Osteocyte (in vitro differentiated cells): ENCODE results near the gene TFDP1. TPM values are rescaled to one million over a fixed set of nuclear protein-coding genes. Genes with fewer than 3 reads are reported as not detected.
A peak's percentile ranks its signal among the peaks of the same experiment; 100 is the strongest.

Experiments
- DNase-seq: peaks from one replicate; pipeline ENCODE4 v3.0.0; 2021; ENCODE audit warnings: mixed read lengths; ENCODE audit not compliant: unreplicated experiment; ENCODE audit errors: extremely low spot score
- H3K27ac Mint-ChIP-seq: one replicate; pipeline ENCODE4 v1.8.0; 2021; ENCODE audit warnings: mild to moderate bottlenecking, mixed read lengths; ENCODE audit not compliant: unreplicated experiment
- H3K27me3 Mint-ChIP-seq: one replicate; pipeline ENCODE4 v1.8.0; 2021; ENCODE audit warnings: mixed read lengths; ENCODE audit not compliant: unreplicated experiment
- H3K36me3 Mint-ChIP-seq: one replicate; pipeline ENCODE4 v1.8.0; 2021; ENCODE audit warnings: mixed read lengths; ENCODE audit not compliant: unreplicated experiment
- H3K4me1 Mint-ChIP-seq: one replicate; pipeline ENCODE4 v1.8.0; 2021; ENCODE audit warnings: mixed read lengths; ENCODE audit not compliant: unreplicated experiment
- H3K4me3 Mint-ChIP-seq: one replicate; pipeline ENCODE4 v1.8.0; 2021; ENCODE audit warnings: mild to moderate bottlenecking, moderate library complexity, mixed read lengths; ENCODE audit not compliant: unreplicated experiment
- H3K9me3 Mint-ChIP-seq: one replicate; pipeline ENCODE4 v1.8.0; 2021; ENCODE audit warnings: mixed read lengths; ENCODE audit not compliant: unreplicated experiment
- CTCF ChIP-seq: fragments of 200-600 bp; sonication (generic); IDR thresholded peaks from 2 replicates; pipeline ENCODE4 v1.5.0; 2021; ENCODE audit warnings: antibody characterized with exemption, mild to moderate bottlenecking, moderate library complexity
- long read RNA-seq: library from polyadenylated mRNA; unstranded; transcript quantifications from one replicate; pipeline ENCODE4 v2.0.0, GENCODE V29; 2021
- total RNA-seq: library from RNA; stranded (reverse); gene quantifications from 2 replicates; pipeline ENCODE4 v1.2.1, GENCODE V29; 2021

Gene TFDP1
- total RNA-seq, result 66.9 and 72.1 TPM in 2 replicates
- long read RNA-seq, partial matches to known transcripts, result 21 of 59 reads
- long read RNA-seq, other reads (novel, unspliced or antisense), result 37 of 59 reads

- DNase-seq, result peak; percentile 90
- Mint-ChIP-seq H3K36me3 (peaks cover 12% of the 10 kb centered on the region), H3K27me3 (no peaks in the 10 kb centered on the region), H3K4me3 (peak within 1 kb of the TSS; percentile 88), H3K4me1 (peaks cover 19% of the 10 kb centered on the region), H3K27ac (peak within 1 kb of the TSS; percentile 64), H3K9me3 (no peaks in the 10 kb centered on the region)
- no peak for TF ChIP-seq CTCF
These were observed at the start of gene TFDP1 for GRCh38 chr13:113584205-113584869. Gene TFDP1 (plus strand): TSS chr13:113584753. CDS start chr13:113585838, 1,085 bp downstream.

- H3K4me1 Mint-ChIP-seq, result no peaks in the 10 kb centered on the region
- no peak for DNase-seq
- no peak overlapping the region for H3K4me3 Mint-ChIP-seq
- H3K27ac Mint-ChIP-seq, result peak overlapping the region; percentile 44
- no peaks in the 10 kb centered on the region for H3K27me3 Mint-ChIP-seq
- peaks cover 52% of the 10 kb centered on the region for H3K36me3 Mint-ChIP-seq
- no peaks in the 10 kb centered on the region for H3K9me3 Mint-ChIP-seq
- TF ChIP-seq CTCF, result no peak
These were observed 49.2 kb upstream of the TFDP1 start for GRCh38 chr13:113535381-113535781.

- peaks cover 7% of the 10 kb centered on the region for H3K9me3 Mint-ChIP-seq
- no peaks in the 10 kb centered on the region for H3K4me1 Mint-ChIP-seq
- H3K27ac Mint-ChIP-seq, result no peak overlapping the region
- peaks cover 57% of the 10 kb centered on the region for H3K36me3 Mint-ChIP-seq
- no peak for DNase-seq
- TF ChIP-seq CTCF, result no peak
- H3K4me3 Mint-ChIP-seq, result no peak overlapping the region
- no peaks in the 10 kb centered on the region for H3K27me3 Mint-ChIP-seq
These were observed 48.0 kb upstream of the TFDP1 start for GRCh38 chr13:113536461-113537110.

GRCh38 chr13:113537205-113537604 is 47.3 kb upstream of the TFDP1 start:
- Mint-ChIP-seq H3K27ac (no peak overlapping the region), H3K36me3 (peaks cover 55% of the 10 kb centered on the region)

More at GRCh38 chr13:113537205-113537604, 47.3 kb upstream of the TFDP1 start:
- no peaks in the 10 kb centered on the region for H3K27me3 Mint-ChIP-seq
- no peak for DNase-seq
- H3K4me1 Mint-ChIP-seq, result no peaks in the 10 kb centered on the region
- TF ChIP-seq CTCF, result no peak
- H3K9me3 Mint-ChIP-seq, result peaks cover 7% of the 10 kb centered on the region
- H3K4me3 Mint-ChIP-seq, result no peak overlapping the region
